Neural cell (in vitro differentiated cells): Measurements from ENCODE around the gene NAA38. TPM values are rescaled to one million over a fixed set of nuclear protein-coding genes. Genes with fewer than 3 reads are reported as not detected.
A peak's percentile ranks its signal among the peaks of the same experiment; 100 is the strongest.

ENCODE experiments used
- H2AFZ ChIP-seq: fragments of 200-600, 300-800 bp; sonication (generic), shearing (Covaris generic); 2 replicates; pipeline ENCODE4 v1.6.0; 2014; ENCODE audit warnings: low read depth, mild to moderate bottlenecking, antibody characterized with exemption, low read length, moderate library complexity
- H3F3A ChIP-seq: fragments of 200-600 bp; shearing (Covaris generic); 2 replicates; pipeline ENCODE4 v1.6.1; 2016; ENCODE audit warnings: mild to moderate bottlenecking, moderate library complexity, mixed read lengths, antibody characterized with exemption, low read length; ENCODE audit not compliant: insufficient read depth, poor library complexity, severe bottlenecking
- H3K27ac ChIP-seq: fragments of 200-600, 300-800 bp; sonication (generic), shearing (Covaris generic); 2 replicates; pipeline ENCODE4 v1.5.1; 2014; ENCODE audit warnings: mild to moderate bottlenecking, low read length, moderate library complexity
- H3K27me3 ChIP-seq: fragments of 300-800, 200-600 bp; sonication (generic), shearing (Covaris generic); 2 replicates; pipeline ENCODE4 v1.6.0; 2014; ENCODE audit warnings: mild to moderate bottlenecking, low read depth, low read length, moderate library complexity; ENCODE audit not compliant: insufficient read depth
- H3K36me3 ChIP-seq: fragments of 300-800, 200-600 bp; sonication (generic), shearing (Covaris generic); 2 replicates; pipeline ENCODE4 v1.5.1; 2014; ENCODE audit warnings: mild to moderate bottlenecking, antibody characterized with exemption, low read length, moderate library complexity; ENCODE audit not compliant: insufficient read depth
- H3K4me2 ChIP-seq: fragments of 300-800, 200-600 bp; sonication (generic), shearing (Covaris generic); 2 replicates; pipeline ENCODE4 v1.6.0; 2014; ENCODE audit warnings: mild to moderate bottlenecking, low read length
- H3K4me3 ChIP-seq: fragments of 300-800, 200-600 bp; sonication (generic), shearing (Covaris generic); 2 replicates; pipeline ENCODE4 v1.5.1; 2014; ENCODE audit warnings: mild to moderate bottlenecking, low read length, moderate library complexity
- H3K79me2 ChIP-seq: fragments of 200-600 bp; shearing (Covaris generic); replicated peaks from 2 replicates; pipeline ENCODE4 v1.6.0; 2014; ENCODE audit warnings: mild to moderate bottlenecking, low read length, moderate library complexity; ENCODE audit not compliant: insufficient read depth
- H3K9ac ChIP-seq: fragments of 300-800, 200-600 bp; sonication (generic), shearing (Covaris generic); 2 replicates; pipeline ENCODE4 v1.6.1; 2016; ENCODE audit warnings: mild to moderate bottlenecking, low read length, mixed read lengths
- H3K9me2 ChIP-seq: fragments of 200-600 bp; shearing (Covaris generic); 2 replicates; pipeline ENCODE4 v1.6.1; 2016; ENCODE audit warnings: mild to moderate bottlenecking, low read length, mixed read lengths; ENCODE audit not compliant: insufficient read depth
- H3K9me3 ChIP-seq: fragments of 200-600, 300-800 bp; sonication (generic), shearing (Covaris generic); 2 replicates; pipeline ENCODE4 v1.6.1; 2016; ENCODE audit warnings: mild to moderate bottlenecking, mixed run types, low read length, moderate library complexity, mixed read lengths
- H4K20me1 ChIP-seq: fragments of 200-600 bp; shearing (Covaris generic); 2 replicates; pipeline ENCODE4 v1.6.1; 2016; ENCODE audit warnings: mild to moderate bottlenecking, mixed run types; ENCODE audit not compliant: insufficient read depth
- EP300 ChIP-seq: fragments of 450-650 bp; conservative IDR thresholded peaks from 2 replicates; pipeline ENCODE4 v1.6.1; 2014; ENCODE audit warnings: antibody characterized with exemption, mild to moderate bottlenecking, moderate library complexity; ENCODE audit not compliant: poor library complexity, severe bottlenecking
- EZH2 ChIP-seq: fragments of 200-600, 300-800 bp; shearing (Covaris generic), sonication (generic); IDR thresholded peaks from 2 replicates; pipeline ENCODE4 v1.6.1; 2014; ENCODE audit warnings: antibody characterized with exemption, low read length, borderline replicate concordance, mild to moderate bottlenecking; ENCODE audit not compliant: insufficient read depth, poor library complexity, severe bottlenecking
- MXI1 ChIP-seq: fragments of 450-650 bp; conservative IDR thresholded peaks from 2 replicates; pipeline ENCODE4 v1.6.1; 2014; ENCODE audit warnings: antibody characterized with exemption, mild to moderate bottlenecking; ENCODE audit not compliant: poor library complexity, severe bottlenecking
- POLR2AphosphoS5 ChIP-seq: IDR thresholded peaks from 2 replicates; pipeline ENCODE4 v1.6.1; 2012
- RAD21 ChIP-seq: fragments of 450-650 bp; conservative IDR thresholded peaks from 2 replicates; pipeline ENCODE4 v1.6.1; 2014; ENCODE audit warnings: antibody characterized with exemption, mild to moderate bottlenecking, moderate library complexity
- SMC3 ChIP-seq: fragments of 450-650 bp; conservative IDR thresholded peaks from 2 replicates; pipeline ENCODE4 v1.6.1; 2014; ENCODE audit warnings: antibody characterized with exemption, mild to moderate bottlenecking, moderate library complexity; ENCODE audit not compliant: poor library complexity
- TAF1 ChIP-seq: IDR thresholded peaks from 2 replicates; pipeline ENCODE4 v1.6.1; 2012; ENCODE audit warnings: low read depth
- polyA plus RNA-seq: library from polyadenylated mRNA; depleted of rRNA; stranded (reverse); fragments of >200 nt; gene quantifications from 2 replicates; pipeline ENCODE4 v1.2.3, GENCODE V29; 2014
- TF ChIP-seq, protein P1 (sequence below): IDR thresholded peaks from 2 replicates; pipeline ENCODE4 v1.6.1; 2012; ENCODE audit warnings: borderline replicate concordance
- TF ChIP-seq, protein P2 (sequence below): fragments of 450-650 bp; IDR thresholded peaks from 2 replicates; pipeline ENCODE4 v1.5.1; 2014; ENCODE audit warnings: antibody characterized with exemption, mild to moderate bottlenecking, moderate library complexity; ENCODE audit not compliant: poor library complexity, severe bottlenecking

The NAA38 gene
- polyA plus RNA-seq, 1 donor from 2014 or later, result 110 TPM

- Histone ChIP-seq H4K20me1 (peaks cover 53% of the 10 kb centered on the region), H3K9me2 (no peaks in the 10 kb centered on the region), H3K79me2 (peaks cover 8% of the 10 kb centered on the region), H3K4me3 (peak overlapping the region; percentile 38), H3K36me3 (peaks cover 8% of the 10 kb centered on the region), H3F3A (peaks cover 11% of the 10 kb centered on the region), H3K9ac (no peak overlapping the region), H3K27ac (peak overlapping the region; percentile 10), H3K27me3 (no peaks in the 10 kb centered on the region), H3K4me2 (no peak overlapping the region), H2AFZ (no peak overlapping the region), H3K9me3 (no peaks in the 10 kb centered on the region)
- TF ChIP-seq EP300, result no peak
- TF ChIP-seq SMC3, result no peak
- TF ChIP-seq, protein P1, sequence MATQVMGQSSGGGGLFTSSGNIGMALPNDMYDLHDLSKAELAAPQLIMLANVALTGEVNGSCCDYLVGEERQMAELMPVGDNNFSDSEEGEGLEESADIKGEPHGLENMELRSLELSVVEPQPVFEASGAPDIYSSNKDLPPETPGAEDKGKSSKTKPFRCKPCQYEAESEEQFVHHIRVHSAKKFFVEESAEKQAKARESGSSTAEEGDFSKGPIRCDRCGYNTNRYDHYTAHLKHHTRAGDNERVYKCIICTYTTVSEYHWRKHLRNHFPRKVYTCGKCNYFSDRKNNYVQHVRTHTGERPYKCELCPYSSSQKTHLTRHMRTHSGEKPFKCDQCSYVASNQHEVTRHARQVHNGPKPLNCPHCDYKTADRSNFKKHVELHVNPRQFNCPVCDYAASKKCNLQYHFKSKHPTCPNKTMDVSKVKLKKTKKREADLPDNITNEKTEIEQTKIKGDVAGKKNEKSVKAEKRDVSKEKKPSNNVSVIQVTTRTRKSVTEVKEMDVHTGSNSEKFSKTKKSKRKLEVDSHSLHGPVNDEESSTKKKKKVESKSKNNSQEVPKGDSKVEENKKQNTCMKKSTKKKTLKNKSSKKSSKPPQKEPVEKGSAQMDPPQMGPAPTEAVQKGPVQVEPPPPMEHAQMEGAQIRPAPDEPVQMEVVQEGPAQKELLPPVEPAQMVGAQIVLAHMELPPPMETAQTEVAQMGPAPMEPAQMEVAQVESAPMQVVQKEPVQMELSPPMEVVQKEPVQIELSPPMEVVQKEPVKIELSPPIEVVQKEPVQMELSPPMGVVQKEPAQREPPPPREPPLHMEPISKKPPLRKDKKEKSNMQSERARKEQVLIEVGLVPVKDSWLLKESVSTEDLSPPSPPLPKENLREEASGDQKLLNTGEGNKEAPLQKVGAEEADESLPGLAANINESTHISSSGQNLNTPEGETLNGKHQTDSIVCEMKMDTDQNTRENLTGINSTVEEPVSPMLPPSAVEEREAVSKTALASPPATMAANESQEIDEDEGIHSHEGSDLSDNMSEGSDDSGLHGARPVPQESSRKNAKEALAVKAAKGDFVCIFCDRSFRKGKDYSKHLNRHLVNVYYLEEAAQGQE, result no peak
- TF ChIP-seq RAD21, result no peak
- TF ChIP-seq MXI1, result no peak
- no peak for TF ChIP-seq EZH2
- TF ChIP-seq, protein P2, sequence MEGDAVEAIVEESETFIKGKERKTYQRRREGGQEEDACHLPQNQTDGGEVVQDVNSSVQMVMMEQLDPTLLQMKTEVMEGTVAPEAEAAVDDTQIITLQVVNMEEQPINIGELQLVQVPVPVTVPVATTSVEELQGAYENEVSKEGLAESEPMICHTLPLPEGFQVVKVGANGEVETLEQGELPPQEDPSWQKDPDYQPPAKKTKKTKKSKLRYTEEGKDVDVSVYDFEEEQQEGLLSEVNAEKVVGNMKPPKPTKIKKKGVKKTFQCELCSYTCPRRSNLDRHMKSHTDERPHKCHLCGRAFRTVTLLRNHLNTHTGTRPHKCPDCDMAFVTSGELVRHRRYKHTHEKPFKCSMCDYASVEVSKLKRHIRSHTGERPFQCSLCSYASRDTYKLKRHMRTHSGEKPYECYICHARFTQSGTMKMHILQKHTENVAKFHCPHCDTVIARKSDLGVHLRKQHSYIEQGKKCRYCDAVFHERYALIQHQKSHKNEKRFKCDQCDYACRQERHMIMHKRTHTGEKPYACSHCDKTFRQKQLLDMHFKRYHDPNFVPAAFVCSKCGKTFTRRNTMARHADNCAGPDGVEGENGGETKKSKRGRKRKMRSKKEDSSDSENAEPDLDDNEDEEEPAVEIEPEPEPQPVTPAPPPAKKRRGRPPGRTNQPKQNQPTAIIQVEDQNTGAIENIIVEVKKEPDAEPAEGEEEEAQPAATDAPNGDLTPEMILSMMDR, result no peak
- TF ChIP-seq TAF1, result no peak
- TF ChIP-seq POLR2AphosphoS5, result no peak
Observed at GRCh38 chr17:7850701-7851437, 6.5 kb downstream of the NAA38 start.

- Histone ChIP-seq H3K27me3 (no peaks in the 10 kb centered on the region), H3K79me2 (peaks cover 18% of the 10 kb centered on the region)
Observed at GRCh38 chr17:7849751-7850504, 7.4 kb downstream of the NAA38 start.

More at GRCh38 chr17:7849751-7850504, 7.4 kb downstream of the NAA38 start:
- Histone ChIP-seq H2AFZ (no peak overlapping the region), H3K9ac (no peak overlapping the region), H3K9me3 (no peaks in the 10 kb centered on the region), H3K36me3 (peaks cover 8% of the 10 kb centered on the region), H3K4me3 (no peak overlapping the region), H3K27ac (no peak overlapping the region), H3K4me2 (no peak overlapping the region), H4K20me1 (peaks cover 62% of the 10 kb centered on the region), H3F3A (peaks cover 11% of the 10 kb centered on the region), H3K9me2 (no peaks in the 10 kb centered on the region)
- TF ChIP-seq POLR2AphosphoS5 (no peak), RAD21 (no peak), SMC3 (no peak), TAF1 (no peak), EZH2 (no peak), EP300 (no peak), MXI1 (no peak)
- TF ChIP-seq, protein P2, result no peak
- TF ChIP-seq, protein P1, result no peak
